Hematopoietic multipotent progenitor cell treated with erythropoietin and hydrocortisone succinate and interleukin-3 and kit ligand, for 17 days (in vitro differentiated cells): Measurements from ENCODE around the gene CEMIP.

ENCODE experiments used
- DNase-seq: peaks from one replicate; pipeline ENCODE4 v3.0.0-alpha.2; 2015; ENCODE audit warnings: low spot score

Gene CEMIP

DNA sequence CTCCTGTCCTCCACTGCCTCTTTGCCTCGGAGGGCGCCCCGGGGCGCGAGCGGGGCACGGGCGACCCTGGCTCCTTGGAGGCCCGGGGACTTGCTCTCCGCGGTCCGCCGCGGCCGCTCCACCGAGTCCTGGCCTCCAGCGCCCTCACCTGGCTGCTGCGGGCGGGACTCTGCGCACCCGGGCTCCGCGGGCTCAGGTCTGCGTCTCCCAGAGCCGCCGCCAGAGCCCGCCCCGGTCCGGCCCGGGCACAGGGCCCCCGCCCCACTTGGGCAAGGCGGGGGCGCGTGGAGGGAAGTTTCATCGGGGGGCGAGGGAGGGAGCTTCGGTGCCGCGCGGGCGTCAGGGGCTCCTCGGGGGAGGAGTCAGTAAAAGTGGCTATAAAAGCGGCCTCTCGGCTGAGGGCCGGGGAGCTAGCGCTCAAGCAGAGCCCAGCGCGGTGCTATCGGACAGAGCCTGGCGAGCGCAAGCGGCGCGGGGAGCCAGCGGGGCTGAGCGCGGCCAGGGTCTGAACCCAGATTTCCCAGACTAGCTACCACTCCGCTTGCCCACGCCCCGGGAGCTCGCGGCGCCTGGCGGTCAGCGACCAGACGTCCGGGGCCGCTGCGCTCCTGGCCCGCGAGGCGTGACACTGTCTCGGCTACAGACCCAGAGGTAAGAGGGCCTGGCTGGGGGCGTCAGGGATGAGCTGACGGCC, at the start of gene CEMIP:
TSS of gene CEMIP (plus strand) at position 407 of the 694 bp plus-strand sequence. CDS start 94,510 bp downstream, outside the sequence.
- DNase-seq: no peak

DNA sequence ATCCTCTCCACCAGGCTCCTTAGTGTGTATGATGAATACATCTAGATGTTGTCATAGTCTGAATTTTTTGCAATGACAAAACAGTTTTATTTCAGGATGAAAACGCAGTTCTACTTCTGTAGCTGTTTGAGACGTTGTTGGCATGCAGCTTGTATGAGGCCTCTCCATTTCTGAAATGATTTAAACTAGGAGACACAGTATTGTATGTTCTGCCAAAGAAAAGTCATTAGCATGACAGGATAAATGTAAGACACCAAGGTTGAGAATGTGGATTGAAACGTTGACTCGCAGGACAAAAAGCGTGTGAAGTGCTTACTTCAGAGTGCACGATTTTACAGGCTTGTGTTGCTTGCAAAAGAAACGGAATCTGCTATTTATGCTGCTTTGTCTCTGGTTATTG, 48.8 kb upstream of the CEMIP start:
- DNase-seq: no peak

- no peak for DNase-seq
Observed at GRCh38 chr15:80730926-80731325, 48.2 kb upstream of the CEMIP start.

DNA sequence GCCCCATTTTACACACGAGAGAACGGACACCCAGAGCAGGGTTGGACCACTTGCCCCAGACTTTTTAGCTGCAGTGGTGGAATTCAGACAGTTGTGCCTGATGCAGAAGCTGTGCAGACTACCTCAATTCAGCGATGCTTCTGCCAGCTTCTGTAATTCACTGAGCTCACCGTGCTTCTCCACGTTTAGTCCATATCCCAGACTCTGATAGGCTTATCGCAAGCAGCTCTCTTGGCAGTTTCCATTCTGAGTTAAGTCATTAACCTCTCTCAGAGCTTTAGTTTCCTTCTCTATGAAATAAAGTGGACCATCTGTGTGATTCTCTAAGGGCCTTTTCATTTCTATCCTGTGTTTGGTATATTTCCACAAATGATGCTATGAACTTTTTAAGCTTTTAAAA, 47.0 kb upstream of the CEMIP start:
- no peak for DNase-seq

DNA sequence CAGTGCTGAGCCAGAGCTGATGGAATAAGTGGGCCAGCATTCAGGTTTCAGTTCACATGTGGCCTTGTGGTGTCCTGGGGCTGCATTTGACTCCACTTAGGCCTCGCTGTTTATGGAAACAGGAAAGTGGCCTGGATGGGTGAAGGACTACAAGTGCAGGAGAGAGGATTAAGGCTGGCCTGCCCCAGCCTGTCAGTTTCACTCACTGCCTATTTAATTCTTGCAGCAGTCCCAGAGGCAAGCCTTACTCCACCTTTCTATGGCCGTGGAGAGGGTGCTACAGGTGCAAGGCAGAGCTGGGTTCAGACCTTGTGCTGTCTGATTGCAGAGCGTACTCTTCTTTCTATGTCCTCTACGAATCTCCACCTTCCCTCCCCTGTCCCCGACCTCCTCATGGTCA, 46.4 kb upstream of the CEMIP start:
- DNase-seq: no peak

DNA sequence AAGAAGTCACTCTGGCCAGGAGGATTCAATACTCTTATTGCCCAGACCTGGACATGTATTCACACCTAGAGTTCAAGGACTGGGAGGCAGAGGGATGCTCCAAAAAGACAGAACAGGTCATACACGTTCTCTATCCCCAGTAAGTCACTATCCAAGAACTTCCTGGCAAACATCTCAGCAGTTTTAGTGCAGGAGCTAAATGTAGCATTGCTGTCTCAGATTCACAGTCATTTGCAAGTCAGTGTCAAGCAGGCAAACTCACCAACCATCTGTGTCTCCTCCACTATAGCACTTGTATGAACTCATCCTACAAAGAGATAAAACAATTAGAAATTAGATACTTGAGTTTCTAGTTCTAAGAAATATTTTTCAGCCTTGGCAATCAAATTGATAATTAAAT, 45.7 kb upstream of the CEMIP start:
- DNase-seq: no peak

DNA sequence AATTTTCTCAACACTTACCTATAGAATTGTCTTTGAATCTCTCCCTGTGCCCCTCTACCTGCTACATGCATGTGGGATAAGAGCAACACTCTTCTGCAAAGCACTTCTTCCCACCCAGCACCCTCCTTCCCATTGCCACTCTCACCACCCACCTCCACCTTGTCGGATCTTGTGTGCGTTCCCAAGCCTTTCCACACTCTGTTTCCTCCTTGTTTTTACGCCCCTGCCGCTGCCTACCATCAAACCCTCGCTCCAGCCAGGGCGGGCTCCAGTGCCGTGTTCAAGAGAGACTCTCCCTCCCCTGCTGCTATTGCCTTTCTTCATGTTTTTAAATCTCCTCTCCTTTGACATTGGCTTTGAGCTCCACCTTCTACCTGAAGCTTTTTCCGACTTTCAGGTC, 43.8 kb upstream of the CEMIP start:
- DNase-seq: no peak

DNA sequence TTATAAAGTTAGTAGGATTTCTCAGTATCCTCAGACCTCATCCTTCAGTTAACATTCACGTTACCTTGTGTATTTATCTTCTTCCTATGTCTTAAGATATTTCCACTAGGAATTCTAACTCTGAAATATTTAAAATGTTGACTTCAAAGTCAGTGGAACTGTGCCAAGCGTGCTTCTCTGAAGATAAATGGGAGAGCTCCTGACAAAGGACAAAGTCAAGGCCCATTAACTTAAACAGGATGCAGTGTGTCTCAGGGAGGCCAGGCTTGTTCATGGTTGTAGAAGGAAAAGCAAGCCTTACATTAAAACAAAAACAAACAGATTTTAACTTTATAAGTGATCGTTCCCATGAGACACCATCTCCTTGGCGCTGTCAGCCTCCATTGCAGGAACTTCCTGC, 42.6 kb upstream of the CEMIP start:
- DNase-seq: no peak

- no peak for DNase-seq
Observed at GRCh38 chr15:80739919-80740318, 39.3 kb upstream of the CEMIP start.

DNA sequence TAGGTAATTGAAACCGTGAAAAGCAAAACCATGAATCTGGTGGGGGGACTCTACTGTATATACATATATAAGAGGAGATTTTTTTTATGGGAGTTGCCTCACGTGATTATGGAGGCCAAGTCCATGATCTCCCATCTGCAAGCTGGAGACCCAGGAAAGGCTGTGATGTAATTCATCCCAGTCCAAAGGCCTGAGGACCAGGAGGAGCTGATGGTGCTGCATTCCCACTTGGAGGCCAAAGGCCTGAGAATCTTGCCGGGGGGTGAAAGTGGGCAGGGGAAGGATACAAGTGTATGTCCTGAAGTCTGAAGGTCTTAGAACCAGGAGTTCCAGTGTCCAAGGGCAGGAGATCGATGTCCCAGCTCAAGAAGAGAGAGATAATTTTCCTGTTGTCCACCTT, 37.1 kb upstream of the CEMIP start:
- no peak for DNase-seq

- no peak for DNase-seq
Observed at GRCh38 chr15:80743189-80743833, 35.9 kb upstream of the CEMIP start.

DNA sequence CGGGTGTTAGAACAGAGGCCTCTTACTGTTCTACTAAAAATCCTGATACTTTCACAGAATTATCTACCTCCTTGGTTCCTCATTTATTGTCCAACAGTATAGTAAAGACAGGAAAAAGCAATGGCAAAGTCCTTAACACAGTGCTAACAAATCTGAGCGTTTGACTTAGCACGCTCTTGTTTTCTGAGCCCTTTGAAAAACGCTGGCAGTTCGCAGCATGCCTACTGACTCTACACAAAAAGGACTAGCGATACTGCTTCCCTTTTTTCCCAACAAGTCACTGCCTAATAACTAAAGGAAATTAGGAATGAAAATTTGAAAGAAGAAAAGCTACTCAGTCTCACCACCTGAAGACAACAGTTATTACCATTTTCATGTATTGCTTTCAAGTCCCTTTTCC, 34.8 kb upstream of the CEMIP start:
- DNase-seq: no peak

- no peak for DNase-seq
Observed at GRCh38 chr15:80744826-80745225, 34.3 kb upstream of the CEMIP start.

GRCh38 chr15:80745888-80746287, 33.3 kb upstream of the CEMIP start:
- DNase-seq: no peak

GRCh38 chr15:80747317-80748053, 31.7 kb upstream of the CEMIP start:
- DNase-seq: no peak

DNA sequence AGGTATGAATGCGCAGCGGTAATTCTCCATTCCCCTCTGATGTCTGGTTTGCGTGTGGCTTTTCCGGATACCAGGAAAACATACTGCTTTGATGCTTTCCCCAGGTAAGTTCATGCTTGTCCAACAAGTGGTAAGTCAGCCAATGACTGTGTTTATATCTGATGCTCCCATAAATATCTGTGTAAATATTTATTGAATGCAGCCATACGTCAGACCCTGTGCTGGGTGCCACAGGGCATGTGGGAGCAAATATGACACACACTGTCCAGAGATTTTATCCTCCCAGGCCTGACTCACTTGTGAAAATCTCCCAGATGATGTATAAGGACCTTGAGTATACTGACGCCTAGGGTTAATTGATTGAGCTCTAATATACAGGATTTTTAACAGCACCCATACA, 29.6 kb upstream of the CEMIP start:
- DNase-seq: no peak

- no peak for DNase-seq
Observed at GRCh38 chr15:80750575-80750974, 28.6 kb upstream of the CEMIP start.

DNA sequence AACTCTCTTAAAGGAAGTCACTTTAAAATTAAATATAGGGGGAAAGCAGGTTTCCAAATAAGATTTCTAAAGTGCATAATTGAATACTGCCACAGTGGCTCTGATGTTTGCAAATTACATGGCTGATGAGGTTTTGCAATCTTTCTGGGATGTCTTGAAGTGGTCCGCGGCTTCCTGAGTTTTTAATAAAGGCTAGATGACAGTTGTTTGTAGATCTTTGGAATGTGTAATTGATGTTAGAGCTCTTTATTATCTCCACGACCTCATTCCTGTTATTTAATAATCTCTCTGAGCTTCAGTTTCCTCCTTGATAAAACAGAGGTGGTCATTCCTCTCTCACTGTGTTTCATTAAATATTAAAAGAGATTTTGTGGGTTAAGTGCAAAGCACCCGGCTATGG, 27.0 kb upstream of the CEMIP start:
- no peak for DNase-seq

GRCh38 chr15:80753161-80753560, 26.0 kb upstream of the CEMIP start:
- no peak for DNase-seq

DNA sequence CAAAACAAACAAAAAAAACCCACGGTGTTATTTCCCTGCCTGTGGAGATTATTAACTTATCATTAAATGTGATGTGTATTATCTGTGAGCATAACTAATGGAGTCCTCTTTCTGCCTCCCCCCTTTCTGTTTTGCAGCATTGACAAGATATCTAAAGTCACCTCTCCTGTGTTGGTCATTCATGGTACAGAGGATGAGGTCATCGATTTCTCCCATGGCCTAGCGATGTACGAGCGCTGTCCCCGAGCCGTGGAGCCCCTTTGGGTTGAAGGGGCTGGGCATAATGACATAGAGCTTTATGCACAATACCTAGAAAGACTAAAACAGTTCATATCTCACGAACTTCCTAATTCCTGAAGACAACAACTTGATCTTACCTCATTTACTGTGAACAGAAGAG, 25.2 kb upstream of the CEMIP start:
- DNase-seq: no peak

GRCh38 chr15:80755885-80756284, 23.3 kb upstream of the CEMIP start:
- no peak for DNase-seq

DNA sequence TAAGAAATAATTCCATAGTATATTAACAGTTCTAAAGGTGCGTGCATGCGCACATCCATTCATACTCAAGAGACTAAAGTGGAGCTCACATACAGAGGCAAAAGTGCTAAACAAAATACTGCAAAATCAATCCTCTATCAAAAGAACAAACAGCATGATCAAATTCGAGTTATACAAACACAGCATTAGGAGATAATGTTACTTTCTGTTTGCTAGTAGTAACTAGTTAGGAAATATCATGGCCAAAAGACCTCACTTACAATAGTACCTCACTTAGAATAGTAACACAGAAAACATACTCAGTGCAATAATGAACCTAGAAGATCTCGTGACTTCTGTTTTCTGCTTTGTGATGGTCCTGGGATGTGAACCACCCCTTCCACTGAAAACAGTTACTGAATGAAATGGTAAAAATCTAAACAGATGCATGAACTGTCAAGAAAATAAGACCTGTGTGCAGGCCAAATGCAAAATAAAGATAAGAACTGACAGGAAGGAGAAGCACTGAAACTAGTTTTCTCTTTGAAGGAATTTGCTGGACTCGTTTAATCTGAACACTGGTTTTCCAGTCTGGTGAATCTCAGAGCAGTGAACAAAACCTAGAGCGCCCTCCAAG, 20.9 kb upstream of the CEMIP start:
- no peak for DNase-seq

- no peak for DNase-seq
Observed at GRCh38 chr15:80760960-80761359, 18.2 kb upstream of the CEMIP start.
